T-cell (primary cell): Measurements from ENCODE around the gene CORO7. TPM values are rescaled to one million over a fixed set of nuclear protein-coding genes. Genes with fewer than 3 reads are reported as not detected.

Experiments
- ATAC-seq, 4 experiments: fragments of 200-7000 bp in 3 of 4; fragments of 150-1000 bp in 1 of 4; cut with Tn5 transposase; replicated peaks in 1 of 4; 1 replicate in 3 of 4; 2 replicates in 1 of 4; pipeline ENCODE4 v1.10.0; 2021; ENCODE audit warnings: moderate library complexity in 3 of 4, mild to moderate bottlenecking in 2 of 4, moderate number of reproducible peaks in 1 of 4
- CTCF ChIA-PET, 2 donors: fragments of 300-600 bp; sonication (Branson Sonifier 250); formaldehyde crosslinking; loops; one replicate each; lab custom pipeline; 2022; ENCODE audit warnings: antibody characterized with exemption in 2 of 2; lab: Charles Lee
- POLR2A ChIA-PET, 2 donors: fragments of 300-600 bp; sonication (Branson Sonifier 250); formaldehyde crosslinking; loops; one replicate each; lab custom pipeline; 2022; ENCODE audit warnings: antibody characterized with exemption in 2 of 2; lab: Charles Lee
- DNase-seq, 35 experiments: peaks; one replicate each; pipeline versions ENCODE4 v3.0.0 to v3.0.0-alpha.2; 2013 to 2023
- H3K27ac ChIP-seq: one replicate; pipeline ENCODE4 v1.5.1; 2013; ENCODE audit warnings: low read length
- H3K27me3 ChIP-seq, 2 experiments: replicated peaks in 1 of 2; 1 replicate in 1 of 2; 2 replicates in 1 of 2; pipeline versions ENCODE4 v1.6.1 to v1.7.0; 2013; ENCODE audit warnings: low read length in 1 of 2, mixed read lengths in 1 of 2; ENCODE audit not compliant: control insufficient read depth in 2 of 2, insufficient read depth in 2 of 2; ENCODE audit errors: extremely low read depth in 1 of 2
- H3K36me3 ChIP-seq, 2 donors: 1 replicate in 1 of 2; 2 replicates in 1 of 2; pipeline versions ENCODE4 v1.6.1 to v1.7.0; 2013; ENCODE audit warnings: low read length in 1 of 2; ENCODE audit not compliant: control insufficient read depth in 2 of 2, insufficient read depth in 1 of 2; ENCODE audit errors: extremely low read depth in 1 of 2
- H3K4me1 ChIP-seq, 2 experiments: 1 replicate in 1 of 2; 2 replicates in 1 of 2; pipeline versions ENCODE4 v1.6.1 to v1.7.0; 2013; ENCODE audit warnings: low read length in 2 of 2, mixed read lengths in 1 of 2; ENCODE audit not compliant: insufficient read depth in 2 of 2, control insufficient read depth in 1 of 2; ENCODE audit errors: extremely low read depth in 1 of 2
- H3K4me3 ChIP-seq, 2 donors: 1 replicate in 1 of 2; 2 replicates in 1 of 2; pipeline versions ENCODE4 v1.5.1 to v1.7.0; 2013; ENCODE audit warnings: mild to moderate bottlenecking in 2 of 2, low read length in 1 of 2, moderate library complexity in 1 of 2; ENCODE audit not compliant: control insufficient read depth in 1 of 2; ENCODE audit errors: extremely low read depth in 1 of 2
- H3K9me3 ChIP-seq: 2 replicates; pipeline ENCODE4 v1.7.0; 2013
- H3K27ac Mint-ChIP-seq, 2 donors: one replicate each; pipeline ENCODE4 v1.8.0; 2020 to 2021; ENCODE audit warnings: mild to moderate bottlenecking in 2 of 2, mixed read lengths in 2 of 2
- H3K27me3 Mint-ChIP-seq, 2 donors: one replicate each; pipeline ENCODE4 v1.8.0; 2021 to 2022; ENCODE audit warnings: mixed read lengths in 2 of 2
- H3K36me3 Mint-ChIP-seq: one replicate; pipeline ENCODE4 v1.8.0; 2021; ENCODE audit warnings: mixed read lengths
- H3K4me1 Mint-ChIP-seq, 3 donors: one replicate each; pipeline ENCODE4 v1.8.0; 2020 to 2022; ENCODE audit warnings: mixed read lengths in 3 of 3, mild to moderate bottlenecking in 1 of 3
- H3K4me3 Mint-ChIP-seq, 3 donors: one replicate each; pipeline ENCODE4 v1.8.0; 2020 to 2022; ENCODE audit warnings: mild to moderate bottlenecking in 3 of 3, mixed read lengths in 3 of 3, moderate library complexity in 3 of 3
- H3K9me3 Mint-ChIP-seq, 3 donors: one replicate each; pipeline ENCODE4 v1.8.0; 2020 to 2022; ENCODE audit warnings: mixed read lengths in 3 of 3
- WGBS: methylation state at CpG from one replicate; pipeline ENCODE4 v1.1.5; 2013; ENCODE audit warnings: missing lambda C conversion rate; ENCODE audit not compliant: insufficient coverage; 5-methylcytosine and 5-hydroxymethylcytosine counted together
- total RNA-seq, 35 experiments: library from RNA in 6 of 35; stranded (reverse) in 6 of 35; fragments of 120-200 nt in 1 of 35; gene quantifications; one replicate each; pipeline versions ENCODE4 v1.2.1 to v1.2.4 and lab custom pipeline; 2013 to 2026

CORO7 gene
- total RNA-seq, 5 donors from 2014 or later (not counting 1 experiment from before 2014, with no cell fraction given), result 213 to 675 (median 230) TPM

GRCh38 chr16:4420505-4421105 lies 4.2 kb upstream of the CORO7 start:
- H3K4me3 Mint-ChIP-seq, result no peak overlapping the region
- 94% methylated on average over 5 of the region's 8 CpGs for WGBS
- ChIA-PET POLR2A (no interaction called here), CTCF (no interaction called here)
- H3K36me3 ChIP-seq, result no peaks in the 10 kb centered on the region
- H3K4me1 ChIP-seq, result peaks cover 7 to 16% of the 10 kb centered on the region in 2 experiments
- no peaks in the 10 kb centered on the region for H3K27me3 Mint-ChIP-seq
- no peak overlapping the region for H3K4me3 ChIP-seq
- H3K9me3 Mint-ChIP-seq, result no peaks in the 10 kb centered on the region
- H3K36me3 Mint-ChIP-seq, result no peaks in the 10 kb centered on the region
- no peaks in the 10 kb centered on the region for H3K9me3 ChIP-seq
- DNase-seq (no peak), ATAC-seq (no peak)
- H3K4me1 Mint-ChIP-seq, result peaks cover 8 to 12% (median 10%) of the 10 kb centered on the region in 3 donors
- no peaks in the 10 kb centered on the region for H3K27me3 ChIP-seq
- H3K27ac Mint-ChIP-seq, result no peak overlapping the region
- no peak overlapping the region for H3K27ac ChIP-seq

DNA sequence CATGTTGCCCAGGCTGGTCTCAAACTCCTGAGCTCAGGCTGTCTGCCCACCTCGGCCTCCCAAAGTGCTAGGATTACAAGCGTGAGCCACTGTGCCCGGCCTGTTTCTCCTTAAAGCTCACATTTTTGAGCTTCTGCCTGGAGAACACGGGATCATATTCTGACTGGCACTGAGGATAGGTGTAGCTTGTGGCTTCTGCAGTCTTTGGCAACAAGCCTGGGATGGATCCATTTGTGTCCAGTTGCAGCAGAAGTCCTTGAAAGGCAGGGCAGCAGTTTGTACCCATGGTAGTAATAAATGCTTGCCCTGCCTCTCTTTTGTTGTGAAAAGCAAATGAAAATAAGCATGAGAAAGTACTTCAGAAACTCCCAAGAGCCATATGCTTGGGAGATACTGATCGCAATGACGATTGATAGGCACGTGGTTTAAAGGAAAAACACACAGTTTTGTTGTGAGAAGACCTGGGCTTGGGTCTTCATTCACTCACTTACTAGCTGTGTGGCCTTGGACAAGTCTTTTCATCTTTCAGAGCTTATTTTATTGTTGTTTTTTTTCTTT lies 3.1 kb upstream of the CORO7 start:
- Histone ChIP-seq H3K9me3 (no peaks in the 10 kb centered on the region), H3K27me3 (no peaks in the 10 kb centered on the region), H3K36me3 (no peaks in the 10 kb centered on the region), H3K4me1 (peaks cover 6 to 21% of the 10 kb centered on the region in 2 experiments), H3K4me3 (no peak overlapping the region), H3K27ac (no peak overlapping the region)
- peaks cover 14 to 17% (median 16%) of the 10 kb centered on the region in 3 donors for H3K4me1 Mint-ChIP-seq
- H3K27ac Mint-ChIP-seq, result no peak overlapping the region
- H3K27me3 Mint-ChIP-seq, result no peaks in the 10 kb centered on the region
- H3K9me3 Mint-ChIP-seq, result no peaks in the 10 kb centered on the region
- H3K36me3 Mint-ChIP-seq, result no peaks in the 10 kb centered on the region
- CTCF ChIA-PET, result no interaction called here
- ATAC-seq, result no peak
- 93% methylated on average over 7 of the region's 7 CpGs for WGBS
- POLR2A ChIA-PET, result interaction anchor here in 1 of 2 donors (1.1 kb wide), 1 partner anchor 15 kb away, joined by 3 read pairs; no protein-coding TSS in a partner anchor
- DNase-seq, result no peak
- no peak overlapping the region for H3K4me3 Mint-ChIP-seq

DNA sequence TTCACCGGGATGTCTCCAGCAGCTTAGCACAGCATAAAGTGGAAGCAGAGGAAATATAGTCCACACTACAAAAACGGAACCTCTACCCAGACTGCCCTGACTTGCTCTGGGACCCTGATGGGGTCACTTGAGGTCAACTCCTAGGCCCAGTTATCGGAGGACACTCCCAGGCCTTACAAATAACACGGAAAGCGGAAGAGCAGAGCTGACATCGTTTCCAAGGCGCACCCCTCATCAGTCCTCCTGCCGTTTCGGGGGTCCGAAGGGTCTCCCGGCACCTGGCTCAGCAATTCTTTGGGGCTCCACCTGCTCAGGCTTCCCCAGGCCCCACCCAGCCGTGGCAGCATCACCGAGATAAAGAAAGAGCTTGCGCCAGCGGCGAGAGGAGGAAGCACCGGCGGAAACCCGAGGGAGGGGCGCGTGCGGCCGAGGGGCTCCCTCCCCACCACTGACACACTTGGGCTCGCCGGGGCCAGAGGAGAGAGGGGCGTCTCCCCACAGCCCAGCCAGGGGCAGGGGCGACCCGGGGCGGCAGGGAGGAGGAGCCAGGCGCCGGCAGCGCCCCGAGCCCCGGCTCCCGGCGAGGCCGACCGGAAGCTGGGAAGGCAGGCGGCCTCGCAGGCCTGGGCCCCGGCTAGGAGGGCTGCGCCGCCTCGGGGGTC lies 727 bp downstream of the CORO7 start:
- Histone ChIP-seq H3K4me3 (peak overlapping the region; percentile 66 to 68), H3K27ac (peak overlapping the region; percentile 95), H3K27me3 (no peaks in the 10 kb centered on the region), H3K9me3 (no peaks in the 10 kb centered on the region), H3K4me1 (peaks cover 6 to 54% of the 10 kb centered on the region in 2 experiments), H3K36me3 (peaks cover 4 to 28% of the 10 kb centered on the region in 2 donors)
- ChIA-PET CTCF (interaction anchor here in 1 of 2 donors (1.0 kb wide), 1 partner anchor 11 kb away, joined by 3 read pairs; no protein-coding TSS in a partner anchor), POLR2A (interaction anchor here (0.5 to 1.7 kb wide), 2 partner anchors 14 to 89 kb away, joined by 4 to 6 read pairs; no protein-coding TSS in a partner anchor)
- ATAC-seq (peak in 3 of 4 experiments; percentile 15 to 30 (median 25)), DNase-seq (peak; percentile 19 to 73 (median 62))
- 1% methylated on average over 38 of the region's 44 CpGs for WGBS
- H3K27me3 Mint-ChIP-seq, result no peaks in the 10 kb centered on the region
- H3K27ac Mint-ChIP-seq, result peak overlapping the region; percentile 94
- H3K9me3 Mint-ChIP-seq, result no peaks in the 10 kb centered on the region
- peak overlapping the region; percentile 91 to 93 (median 92) for H3K4me3 Mint-ChIP-seq
- peaks cover 35 to 44% (median 37%) of the 10 kb centered on the region in 3 donors for H3K4me1 Mint-ChIP-seq
- H3K36me3 Mint-ChIP-seq, result peaks cover 8% of the 10 kb centered on the region

DNA sequence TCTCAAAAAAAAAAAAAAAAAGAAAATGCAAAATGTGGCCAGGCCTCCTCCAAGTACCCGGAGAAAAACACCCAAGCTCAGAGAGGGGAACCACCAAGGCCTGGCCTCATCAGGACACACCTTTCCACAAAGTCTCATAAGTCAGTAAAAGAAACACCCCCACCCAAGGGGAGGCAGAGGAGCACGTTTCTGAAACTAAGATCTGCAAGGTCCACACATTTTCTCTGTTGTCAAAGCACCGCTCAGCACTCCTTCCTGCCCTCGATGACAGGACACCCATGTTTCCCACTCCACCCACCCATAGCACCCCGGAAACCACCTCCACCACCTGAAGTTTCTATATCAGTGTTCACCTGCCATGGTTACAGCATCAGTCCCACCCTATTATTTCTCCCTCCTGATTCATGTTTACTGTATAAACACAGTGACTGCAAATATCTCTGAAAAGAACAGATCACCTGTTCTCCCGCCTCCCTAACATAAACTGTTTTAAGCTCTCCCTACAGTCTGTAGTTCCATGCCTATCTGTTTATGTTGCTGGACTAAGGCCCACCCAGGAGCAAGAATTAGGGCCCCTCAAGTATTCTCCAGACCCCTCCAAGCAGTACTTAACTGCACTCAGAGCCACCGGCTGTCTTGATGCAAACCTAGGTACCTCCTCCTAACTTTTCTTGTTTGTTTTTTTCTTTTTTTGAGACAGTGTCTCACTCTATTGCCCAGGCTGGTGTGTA lies 2.0 kb downstream of the CORO7 start:
- Mint-ChIP-seq H3K4me1 (peaks cover 43 to 52% (median 44%) of the 10 kb centered on the region in 3 donors), H3K9me3 (no peaks in the 10 kb centered on the region), H3K27ac (peak overlapping the region; percentile 94), H3K27me3 (no peaks in the 10 kb centered on the region), H3K36me3 (peaks cover 14% of the 10 kb centered on the region), H3K4me3 (peak overlapping the region; percentile 91 to 93 (median 92))
- H3K4me3 ChIP-seq, result peak overlapping the region in 1 of 2 donors; percentile 66
- no peaks in the 10 kb centered on the region for H3K9me3 ChIP-seq
- H3K4me1 ChIP-seq, result peaks cover 6 to 65% of the 10 kb centered on the region in 2 experiments
- ChIA-PET POLR2A (interaction anchor here (0.5 to 2.2 kb wide), 6 partner anchors 9 to 320 kb away, joined by 3 to 7 read pairs (median 4); partner anchors contain the start of gene DNAAF8 (in 1 of the 2)), CTCF (interaction anchor here (0.6 to 1.0 kb wide), 4 partner anchors 10 to 366 kb away, joined by 3 read pairs; no protein-coding TSS in a partner anchor)
- ATAC-seq (peak; percentile 59 to 64 (median 62)), DNase-seq (peak; percentile 43 to 93 (median 85))
- H3K27ac ChIP-seq, result peak overlapping the region; percentile 95
- peaks cover 10 to 41% of the 10 kb centered on the region in 2 donors for H3K36me3 ChIP-seq
- H3K27me3 ChIP-seq, result no peaks in the 10 kb centered on the region
- WGBS, result 3% methylated on average over 6 of the region's 7 CpGs

GRCh38 chr16:4412854-4413253 lies 3.5 kb downstream of the CORO7 start:
- WGBS, result 100% methylated on average over 4 of the region's 4 CpGs
- Histone ChIP-seq H3K9me3 (no peaks in the 10 kb centered on the region), H3K4me3 (no peak overlapping the region), H3K27ac (peak overlapping the region; percentile 95), H3K36me3 (peaks cover 14 to 56% of the 10 kb centered on the region in 2 donors), H3K27me3 (no peaks in the 10 kb centered on the region), H3K4me1 (peaks cover 6 to 75% of the 10 kb centered on the region in 2 experiments)
- peak overlapping the region; percentile 39 to 94 for H3K27ac Mint-ChIP-seq
- H3K9me3 Mint-ChIP-seq, result no peaks in the 10 kb centered on the region
- no peaks in the 10 kb centered on the region for H3K27me3 Mint-ChIP-seq
- peaks cover 14% of the 10 kb centered on the region for H3K36me3 Mint-ChIP-seq
- H3K4me1 Mint-ChIP-seq, result peaks cover 44 to 53% (median 47%) of the 10 kb centered on the region in 3 donors
- H3K4me3 Mint-ChIP-seq, result peak overlapping the region in 1 of 3 donors; percentile 39
- no peak for DNase-seq
- ChIA-PET POLR2A (interaction anchor here (1.2 to 2.2 kb wide), 2 partner anchors 11 to 92 kb away, joined by 5 to 7 read pairs; no protein-coding TSS in a partner anchor), CTCF (interaction anchor here in 1 of 2 donors (1.0 to 1.2 kb wide), 2 partner anchors 9 to 10 kb away, joined by 3 read pairs; no protein-coding TSS in a partner anchor)
- no peak for ATAC-seq
